B cell (primary cell): ENCODE results near the gene SCRN1. TPM values are rescaled to one million over a fixed set of nuclear protein-coding genes. Genes with fewer than 3 reads are reported as not detected.

Experiments used
- ATAC-seq: fragments of 200-7000 bp; cut with Tn5 transposase; one replicate; pipeline ENCODE4 v1.10.0; 2021; ENCODE audit warnings: low read depth, mild to moderate bottlenecking, moderate number of reproducible peaks, moderate library complexity
- CTCF ChIA-PET: fragments of 350-600 bp; sonication (Branson Sonifier 250); formaldehyde crosslinking; loops from one replicate; lab custom pipeline; 2021; ENCODE audit warnings: antibody characterized with exemption, inconsistent platforms; lab: Charles Lee
- POLR2A ChIA-PET: fragments of 350-600 bp; sonication (Branson Sonifier 250); formaldehyde crosslinking; loops from one replicate; lab custom pipeline; 2021; ENCODE audit warnings: antibody characterized with exemption; lab: Charles Lee
- DNase-seq: peaks from one replicate; pipeline ENCODE4 v3.0.0; 2013
- H2AFZ ChIP-seq: 2 replicates; pipeline ENCODE4 v1.6.1; 2012; ENCODE audit warnings: mild to moderate bottlenecking, low read depth, low read length; ENCODE audit not compliant: insufficient read depth, poor library complexity, severe bottlenecking
- H3K27ac ChIP-seq, 2 donors: 1 replicate in 1 of 2; 2 replicates in 1 of 2; pipeline ENCODE4 v1.5.1; 2012 to 2013; ENCODE audit warnings: low read length in 2 of 2, mild to moderate bottlenecking in 2 of 2, moderate library complexity in 1 of 2
- H3K27me3 ChIP-seq, 4 experiments: fragments of 200-600 bp in 1 of 4; sonication (generic) in 1 of 4; replicated peaks in 1 of 4; 1 replicate in 2 of 4; 2 replicates in 2 of 4; pipeline versions ENCODE4 v1.6.1 to v1.7.0; 2013 to 2016; ENCODE audit warnings: low read length in 3 of 4, mild to moderate bottlenecking in 2 of 4, mixed read lengths in 1 of 4, moderate library complexity in 1 of 4; ENCODE audit not compliant: insufficient read depth in 4 of 4, control insufficient read depth in 3 of 4; ENCODE audit errors: control extremely low read depth in 1 of 4
- H3K36me3 ChIP-seq, 2 experiments: replicated peaks in 1 of 2; 1 replicate in 1 of 2; 2 replicates in 1 of 2; pipeline versions ENCODE4 v1.6.1 to v1.7.1; 2013; ENCODE audit warnings: low read length in 1 of 2; ENCODE audit not compliant: insufficient read depth in 2 of 2, control insufficient read depth in 1 of 2; ENCODE audit errors: control extremely low read depth in 1 of 2, extremely low read depth in 1 of 2
- H3K4me1 ChIP-seq, 2 donors: fragments of 200-600 bp in 1 of 2; sonication (generic) in 1 of 2; 1 replicate in 1 of 2; 2 replicates in 1 of 2; pipeline versions ENCODE4 v1.5.1 to v1.6.1; 2013 to 2017; ENCODE audit warnings: low read length in 2 of 2; ENCODE audit not compliant: control insufficient read depth in 2 of 2, insufficient read depth in 2 of 2
- H3K4me2 ChIP-seq: replicated peaks from 2 replicates; pipeline ENCODE3; 2012; ENCODE audit warnings: mild to moderate bottlenecking, low read depth, low read length; ENCODE audit not compliant: poor library complexity, severe bottlenecking
- H3K4me3 ChIP-seq, 5 experiments: fragments of 200-600 bp in 1 of 5; sonication (generic) in 1 of 5; 1 replicate in 3 of 5; 2 replicates in 2 of 5; pipeline versions ENCODE4 v1.5.1 to v1.7.0; 2011 to 2016; ENCODE audit warnings: low read length in 4 of 5, mild to moderate bottlenecking in 4 of 5, low read depth in 2 of 5, control low read depth in 1 of 5, moderate library complexity in 1 of 5; ENCODE audit not compliant: insufficient read depth in 1 of 5; ENCODE audit errors: control extremely low read depth in 1 of 5, extremely low read depth in 1 of 5
- H3K79me2 ChIP-seq: fragments of 200-600 bp; sonication (generic); one replicate; pipeline ENCODE4 v1.6.0; 2016; ENCODE audit warnings: low read length; ENCODE audit not compliant: control insufficient read depth, insufficient read depth
- H3K9ac ChIP-seq: fragments of 200-600 bp; sonication (generic); 2 replicates; pipeline ENCODE4 v1.6.1; 2017; ENCODE audit warnings: mild to moderate bottlenecking, low read length, moderate library complexity
- H3K9me3 ChIP-seq, 3 donors: one replicate each; pipeline versions ENCODE4 v1.6.1 to v1.7.1; 2013; ENCODE audit warnings: low read length in 2 of 3; ENCODE audit not compliant: control insufficient read depth in 2 of 3, insufficient read depth in 1 of 3; ENCODE audit errors: control extremely low read depth in 1 of 3
- H4K20me1 ChIP-seq: 2 replicates; pipeline ENCODE4 v1.6.0; 2012; ENCODE audit warnings: mild to moderate bottlenecking, low read length; ENCODE audit not compliant: insufficient read depth, control insufficient read depth, poor library complexity, severe bottlenecking
- H3K27ac Mint-ChIP-seq: one replicate; pipeline ENCODE4 v1.8.0; 2021; ENCODE audit warnings: mixed read lengths
- H3K27me3 Mint-ChIP-seq: one replicate; pipeline ENCODE4 v1.8.0; 2021; ENCODE audit warnings: mixed read lengths
- H3K4me1 Mint-ChIP-seq: one replicate; pipeline ENCODE4 v1.8.0; 2021; ENCODE audit warnings: mixed read lengths
- H3K4me3 Mint-ChIP-seq: one replicate; pipeline ENCODE4 v1.8.0; 2021; ENCODE audit warnings: mixed read lengths
- H3K9me3 Mint-ChIP-seq: one replicate; pipeline ENCODE4 v1.8.0; 2022; ENCODE audit warnings: mixed read lengths; ENCODE audit not compliant: insufficient read depth
- CTCF ChIP-seq: fragments of 200-600 bp; IDR thresholded peaks from one replicate; pipeline ENCODE4 v1.8.0; 2022; ENCODE audit warnings: antibody characterized with exemption, mild to moderate bottlenecking
- EZH2 ChIP-seq: IDR thresholded peaks from 2 replicates; pipeline ENCODE4 v1.6.1; 2012; ENCODE audit warnings: borderline replicate concordance, low read depth, mild to moderate bottlenecking, moderate library complexity, low read length; ENCODE audit not compliant: insufficient read depth, poor library complexity, severe bottlenecking
- WGBS: methylation state at CpG from one replicate; pipeline ENCODE4 v1.1.5; 2013; ENCODE audit warnings: missing lambda C conversion rate; ENCODE audit not compliant: insufficient coverage; 5-methylcytosine and 5-hydroxymethylcytosine counted together
- intact Hi-C: fragments of 100-400 bp; cut with micrococcal nuclease; formaldehyde crosslinking; loops from one replicate; pipeline ENCODE4 v1.10.0; 2022
- polyA plus RNA-seq: library from polyadenylated mRNA; depleted of rRNA; stranded (reverse); fragments of >200 nt; gene quantifications from 2 replicates; pipeline ENCODE4 v1.2.3, GENCODE V29; 2012
- total RNA-seq, 2 donors: library from RNA; stranded (reverse); fragments of 120-200 nt in 1 of 2; gene quantifications; 1 replicate in 1 of 2; 2 replicates in 1 of 2; pipeline versions ENCODE4 v1.2.3 to v1.2.4, GENCODE V29; 2013 to 2022

Gene SCRN1
- total and polyA plus RNA-seq, 2 donors (not counting 1 experiment from before 2014, with no cell fraction given), result 16.6 to 66.6 TPM

DNA sequence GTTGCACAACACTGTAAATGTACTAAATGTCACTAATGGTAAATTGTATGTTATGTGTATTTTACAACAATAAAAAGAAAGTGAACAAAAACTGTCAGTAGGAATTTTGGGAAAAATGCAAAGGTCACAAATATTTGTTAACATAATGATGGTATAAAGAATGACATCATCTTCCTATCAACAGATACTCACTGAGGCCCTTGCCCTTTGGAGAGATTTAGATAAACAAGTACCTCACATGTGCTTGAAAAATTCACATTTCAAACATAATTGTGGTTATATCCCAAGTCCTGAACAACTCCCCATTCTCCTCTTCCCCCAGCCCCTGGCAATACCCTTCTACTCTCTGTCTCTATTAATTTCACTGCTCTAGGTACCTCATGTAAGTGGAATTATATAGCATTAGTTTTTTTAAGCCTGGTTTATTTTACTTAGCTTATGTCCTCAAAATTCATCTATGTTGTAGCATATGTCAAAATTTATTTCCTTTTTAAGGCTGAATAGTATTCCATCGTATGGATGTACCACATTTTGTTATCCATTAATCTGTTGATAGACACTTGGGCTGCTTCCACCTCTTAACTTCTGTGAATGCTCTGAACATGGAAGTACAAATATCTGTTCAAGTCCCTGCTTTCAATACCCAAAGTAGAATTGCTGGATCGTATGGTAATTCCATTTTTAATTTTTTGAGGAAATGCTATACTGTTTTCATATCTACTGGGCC is 92.8 kb downstream of the SCRN1 start:
- TF ChIP-seq EZH2 (no peak), CTCF (no peak)

DNA sequence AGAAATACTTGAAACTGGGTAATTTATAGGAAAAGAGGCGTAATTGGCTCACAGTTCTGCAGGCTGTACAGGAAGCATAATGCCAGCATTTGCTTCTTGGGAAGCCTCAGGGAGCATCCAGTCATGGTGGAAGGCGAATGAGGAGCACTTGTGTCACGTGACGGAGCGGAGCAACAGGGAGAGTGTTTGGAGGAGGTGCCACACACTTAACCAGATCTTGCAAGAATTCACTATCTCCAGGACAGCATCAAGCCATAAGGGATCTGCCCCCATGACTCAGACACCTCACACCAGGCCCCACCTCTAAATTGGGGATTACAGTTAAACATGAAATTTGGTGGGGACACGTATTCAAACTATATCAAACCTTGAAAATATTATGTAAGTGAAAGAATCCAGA is 94.0 kb downstream of the SCRN1 start:
- Mint-ChIP-seq H3K27ac (no peak overlapping the region), H3K4me1 (no peaks in the 10 kb centered on the region), H3K9me3 (no peaks in the 10 kb centered on the region), H3K27me3 (peaks cover 22% of the 10 kb centered on the region), H3K4me3 (no peak overlapping the region)
- Histone ChIP-seq H3K27ac (no peak overlapping the region), H3K4me1 (no peaks in the 10 kb centered on the region), H3K4me2 (no peak overlapping the region), H3K79me2 (no peaks in the 10 kb centered on the region), H3K9ac (no peak overlapping the region), H3K36me3 (no peaks in the 10 kb centered on the region), H3K4me3 (no peak overlapping the region), H3K9me3 (peaks cover 0 to 3% (median 0%) of the 10 kb centered on the region in 3 donors), H3K27me3 (no peaks in the 10 kb centered on the region), H4K20me1 (no peaks in the 10 kb centered on the region), H2AFZ (no peak overlapping the region)
- POLR2A ChIA-PET, result no interaction called here
- TF ChIP-seq CTCF (no peak), EZH2 (no peak)
- WGBS, result 100% methylated on average over 5 of the region's 6 CpGs
- CTCF ChIA-PET, result no interaction called here
- no peak for ATAC-seq
- intact Hi-C loops, result no loop called here
- no peak for DNase-seq

More for the DNA sequence above, 92.8 kb downstream of the SCRN1 start:
- H3K27ac ChIP-seq, result no peak overlapping the region
- DNase-seq (no peak), ATAC-seq (no peak)
- no peak overlapping the region for H3K9ac ChIP-seq
- no peaks in the 10 kb centered on the region for H3K4me1 Mint-ChIP-seq
- peaks cover 0 to 3% (median 0%) of the 10 kb centered on the region in 3 donors for H3K9me3 ChIP-seq
- CTCF ChIA-PET, result interaction anchor here (0.6 kb wide), 1 partner anchor 750 kb away, joined by 3 read pairs; no protein-coding TSS in a partner anchor
- intact Hi-C loops, result no loop called here
- no peaks in the 10 kb centered on the region for H4K20me1 ChIP-seq
- peaks cover 26% of the 10 kb centered on the region for H3K27me3 Mint-ChIP-seq
- no peak overlapping the region for H2AFZ ChIP-seq
- H3K27me3 ChIP-seq, result no peaks in the 10 kb centered on the region
- H3K4me3 Mint-ChIP-seq, result no peak overlapping the region
- H3K4me2 ChIP-seq, result no peak overlapping the region
- H3K27ac Mint-ChIP-seq, result no peak overlapping the region
- no peak overlapping the region for H3K4me3 ChIP-seq
- POLR2A ChIA-PET, result no interaction called here
- WGBS, result no CpG with 5 or more reads among the region's 2 CpGs
- no peaks in the 10 kb centered on the region for H3K36me3 ChIP-seq
- no peaks in the 10 kb centered on the region for H3K4me1 ChIP-seq
- H3K9me3 Mint-ChIP-seq, result no peaks in the 10 kb centered on the region
- no peaks in the 10 kb centered on the region for H3K79me2 ChIP-seq
